GM12878 (cell line): ENCODE measurements around the gene FAM120B. TPM values are rescaled to one million over a fixed set of nuclear protein-coding genes. Genes with fewer than 3 reads are reported as not detected.
A peak's percentile ranks its signal among the peaks of the same experiment; 100 is the strongest.

ENCODE experiments used
- ATAC-seq: fragments of 200-7000 bp; cut with Tn5 transposase; 3 replicates; pipeline ENCODE4 v1.9.1; 2020; ENCODE audit warnings: mild to moderate bottlenecking, moderate library complexity
- BruUV-seq: library from RNA; stranded (reverse); fragments of 400-500 nt; replicated peaks from 2 replicates; lab custom pipeline; 2021; lab: Mats Ljungman, UMichigan
- CTCF ChIA-PET: fragments of 300-600 bp; sonication (Branson Sonifier 250); formaldehyde crosslinking; extraction: SDS; loops from one replicate; lab custom pipeline; 2021; ENCODE audit warnings: inconsistent platforms; lab: Yijun Ruan, JAX
- POLR2A ChIA-PET: fragments of 350-600 bp; formaldehyde crosslinking; extraction: SDS; loops from one replicate; lab custom pipeline; 2021; ENCODE audit warnings: inconsistent platforms; lab: Charles Lee
- RAD21 ChIA-PET: fragments of 300-600 bp; sonication (Branson Sonifier 250); formaldehyde crosslinking; loops from one replicate; lab custom pipeline; 2023; ENCODE audit warnings: antibody characterized with exemption; ENCODE audit not compliant: unreplicated experiment; lab: Charles Lee
- SMC1A ChIA-PET: fragments of 300-600 bp; sonication (Branson Sonifier 250); formaldehyde crosslinking; loops from one replicate; lab custom pipeline; 2023; ENCODE audit not compliant: unreplicated experiment, uncharacterized antibody; lab: Charles Lee
- DNase-seq: peaks from one replicate; pipeline ENCODE4 v3.0.0-alpha.2; 2011; ENCODE audit warnings: low read depth, low spot score
- FAIRE-seq: peaks from 3 replicates; lab custom pipeline; 2011; peaks lifted over from hg19 to GRCh38; lab: Jason Lieb, UNC
- H2AFZ ChIP-seq: 2 replicates; pipeline ENCODE4 v1.6.0; 2011; ENCODE audit warnings: low read depth, low read length, control low read depth; ENCODE audit not compliant: control insufficient read depth
- H3K27ac ChIP-seq: 2 replicates; pipeline ENCODE4 v1.5.1; 2011; ENCODE audit warnings: control low read depth; ENCODE audit not compliant: control insufficient read depth, insufficient read depth
- H3K27me3 ChIP-seq, 2 experiments: replicated peaks in 1 of 2; 2 replicates each; pipeline versions ENCODE4 v1.6.0 to v1.6.1; 2011; ENCODE audit warnings: low read length in 1 of 2; ENCODE audit not compliant: control insufficient read depth in 2 of 2, insufficient read depth in 2 of 2
- H3K36me3 ChIP-seq, 2 experiments: 2 replicates each; pipeline ENCODE4 v1.5.1; 2011; ENCODE audit warnings: low read length in 1 of 2; ENCODE audit not compliant: control insufficient read depth in 2 of 2, insufficient read depth in 2 of 2
- H3K4me1 ChIP-seq: 2 replicates; pipeline ENCODE4 v1.6.1; 2011; ENCODE audit warnings: mild to moderate bottlenecking, low read length, moderate library complexity, mixed read lengths; ENCODE audit not compliant: control insufficient read depth, insufficient read depth
- H3K4me2 ChIP-seq: 2 replicates; pipeline ENCODE4 v1.6.0; 2011; ENCODE audit warnings: control low read depth; ENCODE audit not compliant: control insufficient read depth, insufficient read depth
- H3K4me3 ChIP-seq: fragments of 200-600 bp; sonication (generic); 2 replicates; pipeline ENCODE4 v1.5.1; 2016
- H3K79me2 ChIP-seq: 2 replicates; pipeline ENCODE4 v1.6.0; 2011; ENCODE audit warnings: low read length; ENCODE audit not compliant: control insufficient read depth, insufficient read depth
- H3K9ac ChIP-seq: 2 replicates; pipeline ENCODE4 v1.8.0; 2011; ENCODE audit warnings: low read length, control low read depth, mixed read lengths; ENCODE audit not compliant: control insufficient read depth, insufficient read depth
- H3K9me3 ChIP-seq: replicated peaks from 3 replicates; pipeline ENCODE4 v1.5.1; 2011; ENCODE audit warnings: mild to moderate bottlenecking, low read length; ENCODE audit not compliant: control insufficient read depth, insufficient read depth
- H4K20me1 ChIP-seq: 2 replicates; pipeline ENCODE4 v1.6.0; 2011; ENCODE audit not compliant: control insufficient read depth, insufficient read depth
- BCL11A ChIP-seq: IDR thresholded peaks from 2 replicates; pipeline ENCODE4 v1.6.1; 2011; ENCODE audit warnings: low read depth, low read length
- BHLHE40 ChIP-seq, 2 experiments: fragments of 450-650 bp in 1 of 2; IDR thresholded peaks; 2 replicates each; pipeline ENCODE4 v1.6.1; 2011 to 2017; ENCODE audit warnings: low read depth in 2 of 2, borderline replicate concordance in 1 of 2, improper control_type of control experiment in 1 of 2, low read length in 1 of 2, mild to moderate bottlenecking in 1 of 2
- BRCA1 ChIP-seq: IDR thresholded peaks from 2 replicates; pipeline ENCODE4 v1.6.1; 2011; ENCODE audit warnings: low read depth, low read length, improper control_type of control experiment
- CBX3 ChIP-seq: fragments of 200-600 bp; sonication (generic); IDR thresholded peaks from 2 replicates; pipeline ENCODE4 v1.6.1; 2016; ENCODE audit warnings: low read depth, borderline replicate concordance
- CHD2 ChIP-seq: IDR thresholded peaks from 2 replicates; pipeline ENCODE4 v1.6.1; 2011; ENCODE audit warnings: low read depth, low read length, improper control_type of control experiment, borderline replicate concordance
- EED ChIP-seq: sonication (generic); IDR thresholded peaks from 2 replicates; pipeline ENCODE4 v1.6.1; 2016; ENCODE audit warnings: antibody characterized with exemption, low read depth
- EP300 ChIP-seq, 2 experiments: fragments of 150-350 bp in 1 of 2; IDR thresholded peaks; 2 replicates each; pipeline ENCODE4 v1.6.1; 2011 to 2012; ENCODE audit warnings: low read depth in 2 of 2, low read length in 2 of 2, borderline replicate concordance in 1 of 2, improper control_type of control experiment in 1 of 2, inconsistent platforms in 1 of 2; ENCODE audit not compliant: control insufficient read depth in 1 of 2
- EZH2 ChIP-seq: IDR thresholded peaks from 2 replicates; pipeline ENCODE4 v1.6.1; 2012; ENCODE audit warnings: low read depth, mild to moderate bottlenecking, control low read depth, inconsistent platforms, low read length, borderline replicate concordance; ENCODE audit not compliant: control insufficient read depth
- IKZF1 ChIP-seq: fragments of 450-650 bp; conservative IDR thresholded peaks from 2 replicates; pipeline ENCODE4 v1.6.1; 2017; ENCODE audit warnings: antibody characterized with exemption, mild to moderate bottlenecking
- IRF3 ChIP-seq: fragments of 450-650 bp; IDR thresholded peaks from 2 replicates; pipeline ENCODE4 v1.6.1; 2014; ENCODE audit warnings: mild to moderate bottlenecking
- MYB ChIP-seq: fragments of 150-350 bp; IDR thresholded peaks from 2 replicates; pipeline ENCODE4 v1.6.1; 2014; ENCODE audit warnings: mild to moderate bottlenecking, low read depth, low read length, borderline replicate concordance
- NBN ChIP-seq: fragments of 450-650 bp; IDR thresholded peaks from 2 replicates; pipeline ENCODE4 v1.6.1; 2016
- POLR2A ChIP-seq: IDR thresholded peaks from 2 replicates; pipeline ENCODE4 v1.6.1; 2011; ENCODE audit warnings: low read depth, mild to moderate bottlenecking, low read length
- POLR2AphosphoS2 ChIP-seq: IDR thresholded peaks from 2 replicates; pipeline ENCODE4 v1.6.1; 2011; ENCODE audit warnings: low read depth, mild to moderate bottlenecking, low read length, improper control_type of control experiment, moderate library complexity
- POU2F2 ChIP-seq: IDR thresholded peaks from 3 replicates; pipeline ENCODE4 v1.6.1; 2011; ENCODE audit warnings: low read depth, mild to moderate bottlenecking, low read length, borderline replicate concordance
- RAD21 ChIP-seq: IDR thresholded peaks from 2 replicates; pipeline ENCODE4 v1.6.1; 2011; ENCODE audit warnings: mild to moderate bottlenecking, low read depth, low read length, moderate library complexity; ENCODE audit not compliant: insufficient read depth
- SPI1 ChIP-seq: IDR thresholded peaks from 2 replicates; pipeline ENCODE4 v1.6.1; 2011; ENCODE audit warnings: low read depth, mild to moderate bottlenecking, low read length, moderate library complexity, borderline replicate concordance; ENCODE audit not compliant: insufficient read depth
- SRF ChIP-seq, 2 experiments: IDR thresholded peaks; 2 replicates each; pipeline ENCODE4 v1.6.1; 2011; ENCODE audit warnings: low read depth in 2 of 2, low read length in 2 of 2, mild to moderate bottlenecking in 1 of 2, moderate library complexity in 1 of 2
- SUZ12 ChIP-seq: fragments of 200-600 bp; sonication (generic); IDR thresholded peaks from one replicate; pipeline ENCODE4 v1.6.1; 2018; ENCODE audit warnings: antibody characterized with exemption, mild to moderate bottlenecking; ENCODE audit not compliant: unreplicated experiment
- TBL1XR1 ChIP-seq: IDR thresholded peaks from 2 replicates; pipeline ENCODE4 v1.6.1; 2012; ENCODE audit warnings: low read depth, low read length, improper control_type of control experiment
- TCF3 ChIP-seq: IDR thresholded peaks from 2 replicates; pipeline ENCODE4 v1.6.1; 2012; ENCODE audit warnings: low read depth, mild to moderate bottlenecking, low read length, borderline replicate concordance; ENCODE audit not compliant: insufficient read depth
- YBX1 ChIP-seq: fragments of 450-650 bp; IDR thresholded peaks from 2 replicates; pipeline ENCODE4 v1.6.1; 2016; ENCODE audit warnings: antibody characterized with exemption
- WGBS: methylation state at CpG from one replicate; pipeline ENCODE4 v1.1.6; 2016; ENCODE audit warnings: low lambda C conversion rate; ENCODE audit not compliant: insufficient replicate concordance, insufficient coverage; ENCODE audit errors: missing lambda C conversion rate; 5-methylcytosine and 5-hydroxymethylcytosine counted together
- in situ Hi-C: fragments of 300-500 bp; cut with MboI; formaldehyde crosslinking; loops from 9 replicates; pipeline ENCODE4 v1.14.3; 2018; ENCODE audit warnings: mixed read lengths
- intact Hi-C: fragments of 100-400 bp; cut with micrococcal nuclease; formaldehyde crosslinking; loops from one replicate; pipeline ENCODE4 v1.14.2; 2022; ENCODE audit not compliant: unreplicated experiment
- polyA plus RNA-seq, 11 experiments: library from polyadenylated mRNA; depleted of rRNA in 4 of 11; unstranded in 6 of 11; stranded (reverse) in 5 of 11; fragments of >200 nt; fragmentation: Nextera tagmentation in 4 of 11; fragmentation: Illumina TruSeq in 1 of 11; extraction: Ambion mirVana in 4 of 11; extraction: Trizol in 1 of 11; gene quantifications; 1 replicate in 1 of 11; 2 replicates in 10 of 11; pipeline versions ENCODE4 v1.2.1 to v1.2.3, GENCODE V29; 2011 to 2016; ENCODE audit warnings: inconsistent platforms in 2 of 11, missing spikeins in 2 of 11, low read depth in 1 of 11
- total RNA-seq, 4 experiments: library from RNA; depleted of rRNA in 3 of 4; stranded (reverse); fragments of >200 nt in 3 of 4; fragmentation: Illumina TruSeq in 1 of 4; extraction: Trizol in 1 of 4; gene quantifications; 2 replicates each; pipeline versions ENCODE4 v1.2.1 to v1.2.3, GENCODE V29; 2013 to 2021

FAM120B gene
- total and polyA plus RNA-seq, 10 of the 15 experiments (the other 5 are each of a cell fraction or from before 2014, with no cell fraction given), result 3.3 to 21.6 (median 15.3) TPM

- peak overlapping the region; percentile 29; the same call in 1 of the 2 replicates for H2AFZ ChIP-seq
- intact Hi-C loops, result loop anchor here (10.0 kb wide), 1 partner anchor 461 kb away; no protein-coding TSS in a partner anchor
- TF ChIP-seq MYB (no peak), IRF3 (no peak), SPI1 (no peak), BHLHE40 (IDR thresholded peaks at IDR 0.05; ENCODE audit: borderline replicate concordance in 1 of 2, low read depth in 2 of 2, low read length in 1 of 2) (peak; percentile 91 to 96), CBX3 (no peak), YBX1 (no peak), POU2F2 (peak; percentile 75; the same call in 1 of the 3 replicates), POLR2AphosphoS2 (no peak), BCL11A (no peak), TCF3 (0 out of 2 replicates have a peak, but pooled peaks have one; percentile 30), POLR2A (no peak), EED (no peak), IKZF1 (peak; percentile 27; the same call in 1 of the 2 replicates), EZH2 (0 out of 2 replicates have a peak, but pooled peaks have one; percentile 4), EP300 (IDR thresholded peaks at IDR 0.05; ENCODE audit: borderline replicate concordance in 1 of 2, control insufficient read depth in 1 of 2, low read depth in 2 of 2, low read length in 2 of 2) (no peak), NBN (no peak), SUZ12 (peak; percentile 85), TBL1XR1 (no peak), SRF (IDR thresholded peaks at IDR 0.05; ENCODE audit: low read depth in 2 of 2, low read length in 2 of 2) (no peak), RAD21 (no peak), BRCA1 (no peak), CHD2 (peak; percentile 54)
Measured at GRCh38 chr6:170295510-170296422, 10.8 kb upstream of the FAM120B start.

More at GRCh38 chr6:170295510-170296422, 10.8 kb upstream of the FAM120B start:
- FAIRE-seq (no peak), DNase-seq (no peak), ATAC-seq (peak; percentile 55)
- Histone ChIP-seq H4K20me1 (no peaks in the 10 kb centered on the region), H3K4me3 (peak overlapping the region; percentile 57; the same call in 1 of the 2 replicates), H3K4me2 (peak overlapping the region; percentile 99), H3K79me2 (no peaks in the 10 kb centered on the region), H3K27me3 (peaks cover 14 to 33% of the 10 kb centered on the region in 2 experiments), H3K27ac (no peak overlapping the region), H3K36me3 (no peaks in the 10 kb centered on the region), H3K4me1 (peaks cover 23% of the 10 kb centered on the region), H3K9ac (no peak overlapping the region), H3K9me3 (peaks cover 3% of the 10 kb centered on the region; the same call in 1 of the 3 replicates)
- WGBS, result 12% methylated on average over 83 of the region's 109 CpGs
- ChIA-PET SMC1A (no interaction called here), POLR2A (no interaction called here), CTCF (interaction anchor here (1.6 kb wide), 2 partner anchors 13 to 221 kb away, joined by 3 to 4 read pairs; no protein-coding TSS in a partner anchor), RAD21 (no interaction called here)
- in situ Hi-C loops, result no loop called here
- BruUV-seq, result no TSS peak
